ENCODE measurements around the gene SLC25A21.

DNA sequence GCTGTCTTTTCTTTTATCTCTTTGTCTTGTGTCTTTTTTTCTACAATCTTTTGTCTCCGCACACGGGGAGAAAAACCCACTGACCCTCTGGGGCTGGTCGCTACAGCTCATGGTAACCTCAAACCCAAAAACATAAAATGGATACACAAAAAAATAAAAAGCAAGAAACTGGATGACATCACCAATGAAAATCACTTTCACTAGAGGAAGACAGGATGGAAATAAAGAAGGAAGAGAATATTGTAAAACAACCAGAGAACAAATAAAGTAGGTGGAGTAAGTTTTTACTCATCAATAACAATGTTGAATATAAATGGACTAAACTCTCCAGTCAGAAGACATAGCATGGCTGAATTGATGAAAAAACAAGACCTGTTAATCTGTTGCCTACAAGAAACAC lies 42.9 kb upstream of the SLC25A21 start:
- no peak for TF ChIP-seq EP300 (IDR thresholded peaks at IDR 0.05)
- TF ChIP-seq, protein P1, sequence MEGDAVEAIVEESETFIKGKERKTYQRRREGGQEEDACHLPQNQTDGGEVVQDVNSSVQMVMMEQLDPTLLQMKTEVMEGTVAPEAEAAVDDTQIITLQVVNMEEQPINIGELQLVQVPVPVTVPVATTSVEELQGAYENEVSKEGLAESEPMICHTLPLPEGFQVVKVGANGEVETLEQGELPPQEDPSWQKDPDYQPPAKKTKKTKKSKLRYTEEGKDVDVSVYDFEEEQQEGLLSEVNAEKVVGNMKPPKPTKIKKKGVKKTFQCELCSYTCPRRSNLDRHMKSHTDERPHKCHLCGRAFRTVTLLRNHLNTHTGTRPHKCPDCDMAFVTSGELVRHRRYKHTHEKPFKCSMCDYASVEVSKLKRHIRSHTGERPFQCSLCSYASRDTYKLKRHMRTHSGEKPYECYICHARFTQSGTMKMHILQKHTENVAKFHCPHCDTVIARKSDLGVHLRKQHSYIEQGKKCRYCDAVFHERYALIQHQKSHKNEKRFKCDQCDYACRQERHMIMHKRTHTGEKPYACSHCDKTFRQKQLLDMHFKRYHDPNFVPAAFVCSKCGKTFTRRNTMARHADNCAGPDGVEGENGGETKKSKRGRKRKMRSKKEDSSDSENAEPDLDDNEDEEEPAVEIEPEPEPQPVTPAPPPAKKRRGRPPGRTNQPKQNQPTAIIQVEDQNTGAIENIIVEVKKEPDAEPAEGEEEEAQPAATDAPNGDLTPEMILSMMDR (IDR thresholded peaks at IDR 0.05), result no peak
- TF ChIP-seq POLR2A (IDR thresholded peaks at IDR 0.05), result no peak
- no peak for TF ChIP-seq POLR2AphosphoS5 (IDR thresholded peaks at IDR 0.05)

Data from suprapubic skin (tissue), 4 donors.